ENCODE results near the gene EEF1E1.

Gene EEF1E1

GRCh38 chr6:8113131-8113654 lies 10.8 kb upstream of the EEF1E1 start:
- H3K4me3 ChIP-seq (ENCODE audit: low read depth, low read length): no peak overlapping the region
- no peaks in the 10 kb centered on the region for H3K36me3 ChIP-seq (ENCODE audit: control insufficient read depth, insufficient read depth, low read length)
- no peaks in the 10 kb centered on the region for H3K9me3 ChIP-seq (ENCODE audit: control insufficient read depth, insufficient read depth, low read length)
- H3K4me1 ChIP-seq (ENCODE audit: control insufficient read depth, insufficient read depth, low read length): no peaks in the 10 kb centered on the region
- H3K9ac ChIP-seq (ENCODE audit: low read depth, low read length): no peak overlapping the region
- H3K27me3 ChIP-seq (ENCODE audit: control insufficient read depth, insufficient read depth, low read length): no peaks in the 10 kb centered on the region
- no peak overlapping the region for H3K27ac ChIP-seq (ENCODE audit: low read depth, low read length)

- H3K4me3 ChIP-seq (ENCODE audit: low read depth, low read length): no peak overlapping the region
- H3K9me3 ChIP-seq (ENCODE audit: control insufficient read depth, insufficient read depth, low read length): no peaks in the 10 kb centered on the region
- no peaks in the 10 kb centered on the region for H3K36me3 ChIP-seq (ENCODE audit: control insufficient read depth, insufficient read depth, low read length)
- no peaks in the 10 kb centered on the region for H3K4me1 ChIP-seq (ENCODE audit: control insufficient read depth, insufficient read depth, low read length)
- H3K27me3 ChIP-seq (ENCODE audit: control insufficient read depth, insufficient read depth, low read length): no peaks in the 10 kb centered on the region
- H3K27ac ChIP-seq (ENCODE audit: low read depth, low read length): no peak overlapping the region
- H3K9ac ChIP-seq (ENCODE audit: low read depth, low read length): no peak overlapping the region
Measured at GRCh38 chr6:8110725-8111124, 8.4 kb upstream of the EEF1E1 start.

GRCh38 chr6:8110117-8110721 lies 7.9 kb upstream of the EEF1E1 start:
- Histone ChIP-seq H3K9ac (ENCODE audit: low read depth, low read length) (no peak overlapping the region), H3K4me1 (ENCODE audit: control insufficient read depth, insufficient read depth, low read length) (no peaks in the 10 kb centered on the region), H3K36me3 (ENCODE audit: control insufficient read depth, insufficient read depth, low read length) (no peaks in the 10 kb centered on the region), H3K4me3 (ENCODE audit: low read depth, low read length) (no peak overlapping the region), H3K9me3 (ENCODE audit: control insufficient read depth, insufficient read depth, low read length) (no peaks in the 10 kb centered on the region), H3K27me3 (ENCODE audit: control insufficient read depth, insufficient read depth, low read length) (no peaks in the 10 kb centered on the region), H3K27ac (ENCODE audit: low read depth, low read length) (no peak overlapping the region)

- H3K9ac ChIP-seq (ENCODE audit: low read depth, low read length): no peak overlapping the region
- no peaks in the 10 kb centered on the region for H3K27me3 ChIP-seq (ENCODE audit: control insufficient read depth, insufficient read depth, low read length)
- no peaks in the 10 kb centered on the region for H3K4me1 ChIP-seq (ENCODE audit: control insufficient read depth, insufficient read depth, low read length)
- H3K27ac ChIP-seq (ENCODE audit: low read depth, low read length): no peak overlapping the region
- H3K36me3 ChIP-seq (ENCODE audit: control insufficient read depth, insufficient read depth, low read length): no peaks in the 10 kb centered on the region
- no peak overlapping the region for H3K4me3 ChIP-seq (ENCODE audit: low read depth, low read length)
- H3K9me3 ChIP-seq (ENCODE audit: control insufficient read depth, insufficient read depth, low read length): no peaks in the 10 kb centered on the region
Measured at GRCh38 chr6:8108759-8109539, 6.6 kb upstream of the EEF1E1 start.

GRCh38 chr6:8108031-8108660 lies 5.8 kb upstream of the EEF1E1 start:
- no peaks in the 10 kb centered on the region for H3K9me3 ChIP-seq (ENCODE audit: control insufficient read depth, insufficient read depth, low read length)
- H3K9ac ChIP-seq (ENCODE audit: low read depth, low read length): no peak overlapping the region
- H3K4me3 ChIP-seq (ENCODE audit: low read depth, low read length): no peak overlapping the region
- H3K27me3 ChIP-seq (ENCODE audit: control insufficient read depth, insufficient read depth, low read length): no peaks in the 10 kb centered on the region
- no peak overlapping the region for H3K27ac ChIP-seq (ENCODE audit: low read depth, low read length)
- 0 out of 2 replicates have a peak, but pooled peaks cover 1% of the 10 kb centered on the region for H3K4me1 ChIP-seq (ENCODE audit: control insufficient read depth, insufficient read depth, low read length)
- no peaks in the 10 kb centered on the region for H3K36me3 ChIP-seq (ENCODE audit: control insufficient read depth, insufficient read depth, low read length)

- no peaks in the 10 kb centered on the region for H3K36me3 ChIP-seq (ENCODE audit: control insufficient read depth, insufficient read depth, low read length)
- H3K9ac ChIP-seq (ENCODE audit: low read depth, low read length): no peak overlapping the region
- no peaks in the 10 kb centered on the region for H3K9me3 ChIP-seq (ENCODE audit: control insufficient read depth, insufficient read depth, low read length)
- no peaks in the 10 kb centered on the region for H3K27me3 ChIP-seq (ENCODE audit: control insufficient read depth, insufficient read depth, low read length)
- H3K4me1 ChIP-seq (ENCODE audit: control insufficient read depth, insufficient read depth, low read length): peaks cover 7% of the 10 kb centered on the region; the same call in 1 of the 2 replicates
- no peak overlapping the region for H3K4me3 ChIP-seq (ENCODE audit: low read depth, low read length)
- no peak overlapping the region for H3K27ac ChIP-seq (ENCODE audit: low read depth, low read length)
Measured at GRCh38 chr6:8105791-8106190, 3.4 kb upstream of the EEF1E1 start.

GRCh38 chr6:8103726-8104125 lies 1.4 kb upstream of the EEF1E1 start:
- Histone ChIP-seq H3K27ac (ENCODE audit: low read depth, low read length) (no peak overlapping the region), H3K4me3 (ENCODE audit: low read depth, low read length) (no peak overlapping the region), H3K4me1 (ENCODE audit: control insufficient read depth, insufficient read depth, low read length) (peaks cover 7% of the 10 kb centered on the region; the same call in 1 of the 2 replicates), H3K9ac (ENCODE audit: low read depth, low read length) (no peak overlapping the region), H3K27me3 (ENCODE audit: control insufficient read depth, insufficient read depth, low read length) (no peaks in the 10 kb centered on the region), H3K9me3 (ENCODE audit: control insufficient read depth, insufficient read depth, low read length) (no peaks in the 10 kb centered on the region), H3K36me3 (ENCODE audit: control insufficient read depth, insufficient read depth, low read length) (peaks cover 15% of the 10 kb centered on the region)

- Histone ChIP-seq H3K27me3 (ENCODE audit: control insufficient read depth, insufficient read depth, low read length) (no peaks in the 10 kb centered on the region), H3K9ac (ENCODE audit: low read depth, low read length) (no peak overlapping the region), H3K36me3 (ENCODE audit: control insufficient read depth, insufficient read depth, low read length) (peaks cover 46% of the 10 kb centered on the region), H3K4me1 (ENCODE audit: control insufficient read depth, insufficient read depth, low read length) (peaks cover 7% of the 10 kb centered on the region; the same call in 1 of the 2 replicates), H3K4me3 (ENCODE audit: low read depth, low read length) (no peak overlapping the region), H3K9me3 (ENCODE audit: control insufficient read depth, insufficient read depth, low read length) (no peaks in the 10 kb centered on the region), H3K27ac (ENCODE audit: low read depth, low read length) (no peak overlapping the region)
Measured at GRCh38 chr6:8100159-8100854, 2.0 kb downstream of the EEF1E1 start.

- no peaks in the 10 kb centered on the region for H3K9me3 ChIP-seq (ENCODE audit: control insufficient read depth, insufficient read depth, low read length)
- H3K36me3 ChIP-seq (ENCODE audit: control insufficient read depth, insufficient read depth, low read length): peaks cover 95% of the 10 kb centered on the region
- H3K27ac ChIP-seq (ENCODE audit: low read depth, low read length): no peak overlapping the region
- H3K9ac ChIP-seq (ENCODE audit: low read depth, low read length): no peak overlapping the region
- H3K4me1 ChIP-seq (ENCODE audit: control insufficient read depth, insufficient read depth, low read length): 0 out of 2 replicates have a peak, but pooled peaks cover 3% of the 10 kb centered on the region
- no peak overlapping the region for H3K4me3 ChIP-seq (ENCODE audit: low read depth, low read length)
- H3K27me3 ChIP-seq (ENCODE audit: control insufficient read depth, insufficient read depth, low read length): no peaks in the 10 kb centered on the region
Measured at GRCh38 chr6:8090650-8091049, 11.7 kb downstream of the EEF1E1 start.

GRCh38 chr6:8088886-8089285 lies 13.5 kb downstream of the EEF1E1 start:
- peaks cover 93% of the 10 kb centered on the region for H3K36me3 ChIP-seq (ENCODE audit: control insufficient read depth, insufficient read depth, low read length)
- H3K27ac ChIP-seq (ENCODE audit: low read depth, low read length): no peak overlapping the region
- H3K9ac ChIP-seq (ENCODE audit: low read depth, low read length): no peak overlapping the region
- no peaks in the 10 kb centered on the region for H3K9me3 ChIP-seq (ENCODE audit: control insufficient read depth, insufficient read depth, low read length)
- H3K4me3 ChIP-seq (ENCODE audit: low read depth, low read length): no peak overlapping the region
- 0 out of 2 replicates have a peak, but pooled peaks cover 3% of the 10 kb centered on the region for H3K4me1 ChIP-seq (ENCODE audit: control insufficient read depth, insufficient read depth, low read length)
- H3K27me3 ChIP-seq (ENCODE audit: control insufficient read depth, insufficient read depth, low read length): no peaks in the 10 kb centered on the region

Data from HUES48 (cell line).